ENCODE data around the gene CCDC142. TPM values are rescaled to one million over a fixed set of nuclear protein-coding genes. Genes with fewer than 3 reads are reported as not detected.

CCDC142 gene
- total and polyA plus RNA-seq, 2 of the 8 experiments (the other 6 are each of a cell fraction or from before 2014, with no cell fraction given), result 6.0 to 10.7 TPM

DNA sequence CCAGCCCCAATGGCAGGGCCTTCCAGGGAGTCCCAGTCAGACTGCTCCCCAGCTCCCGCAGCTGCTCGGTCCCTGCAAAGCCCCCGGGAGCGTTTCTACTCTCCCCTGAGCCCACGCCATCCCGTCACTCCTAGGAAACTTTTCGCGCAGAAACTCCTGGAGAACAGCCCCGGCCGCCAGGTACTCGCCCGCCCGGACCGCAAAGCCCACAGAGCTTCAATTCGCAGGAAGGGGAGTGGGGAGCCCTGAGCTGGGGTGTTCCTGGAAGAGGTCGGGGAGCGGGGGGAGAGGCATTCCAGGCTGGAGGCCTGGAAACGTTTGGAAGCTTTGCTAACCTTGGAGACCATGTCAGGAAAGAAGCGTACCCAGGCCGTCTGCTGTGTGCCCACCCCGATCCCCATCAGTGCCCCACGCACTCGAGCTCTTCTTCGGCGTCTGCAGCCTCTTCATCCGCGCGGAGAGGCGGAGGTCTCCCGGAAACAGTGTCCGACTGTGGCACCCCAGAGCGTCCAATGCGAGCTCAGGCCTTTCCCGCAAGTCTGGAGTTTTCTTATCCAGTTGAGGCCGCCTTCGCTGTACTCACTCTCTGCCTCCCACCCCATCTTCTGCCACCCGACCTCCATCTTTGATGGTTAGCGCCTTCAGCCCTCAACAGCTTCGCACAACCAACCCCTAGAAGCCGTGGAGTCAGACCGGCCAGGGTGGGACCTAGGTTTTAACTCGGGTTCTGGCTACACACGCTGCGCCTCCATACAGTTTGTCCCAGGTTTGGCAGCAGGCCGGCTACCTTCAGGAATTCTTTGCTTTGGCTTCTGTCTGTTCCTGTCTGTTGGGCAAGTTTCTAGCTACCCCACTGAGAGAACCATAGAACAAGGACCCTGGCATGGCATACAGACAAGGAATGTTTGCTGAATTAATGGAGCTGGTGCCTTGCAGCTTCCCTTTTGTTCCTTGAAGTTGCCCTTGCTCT is 21.0 kb upstream of the CCDC142 start:
- no peak overlapping the region for H2BK5ac ChIP-seq (ENCODE audit: low read depth, low read length)
- peak overlapping the region; percentile 78 to 88 for H3K4me2 ChIP-seq (ENCODE audit: insufficient read depth in 1 of 2, low read depth in 2 of 2, low read length in 2 of 2)
- peaks cover 0 to 3% of the 10 kb centered on the region in 2 experiments; a peak in 1 of 4 replicates for H3K79me2 ChIP-seq (ENCODE audit: control insufficient read depth in 1 of 2, insufficient read depth in 2 of 2, low read length in 2 of 2)
- 9% methylated on average over 45 of the region's 45 CpGs; no CpG with 5 or more reads in 1 of the 2 experiments for WGBS, 2 experiments (ENCODE audit: extremely low coverage in 1 of 2, insufficient coverage in 1 of 2, insufficient read length in 1 of 2, insufficient replicate concordance in 2 of 2, low coverage in 1 of 2, low lambda C conversion rate in 2 of 2, missing lambda C conversion rate in 1 of 2)
- no peak overlapping the region for H2BK120ac ChIP-seq (replicated peaks; ENCODE audit: low read depth, low read length)
- H2AK5ac ChIP-seq (ENCODE audit: low read depth, low read length), result no peak overlapping the region; the same call in 1 of the 2 replicates
- no peak overlapping the region for H3K14ac ChIP-seq (ENCODE audit: insufficient read length)
- no peak overlapping the region for H4K5ac ChIP-seq (ENCODE audit: insufficient read length, low read depth, low read length)
- DNase-seq (ENCODE audit: low read depth in 1 of 2, low spot score in 2 of 2) (peak in 1 of 2 experiments; percentile 67), FAIRE-seq (no peak)
- no peak overlapping the region for H3K23ac ChIP-seq (ENCODE audit: insufficient read length)
- peaks cover 34% of the 10 kb centered on the region for H3K23me2 ChIP-seq (ENCODE audit: low read depth, low read length)
- no peak overlapping the region for H3K56ac ChIP-seq (replicated peaks; ENCODE audit: insufficient read length, low read depth, low read length)
- no peak overlapping the region; the same call in 1 of the 2 replicates for H2BK15ac ChIP-seq (ENCODE audit: low read length)
- H3K4me3 ChIP-seq (ENCODE audit: extremely low read depth in 1 of 4, insufficient read depth in 2 of 4, low read depth in 3 of 4, low read length in 4 of 4), result peak overlapping the region; percentile 36 to 65 (median 54)
- H4K8ac ChIP-seq (ENCODE audit: extremely low read depth, insufficient read depth, low read length), result no peak overlapping the region; the same call in none of the 2 replicates
- H3K27me3 ChIP-seq (replicated peaks in 1 of 4; ENCODE audit: control insufficient read depth in 3 of 4, extremely low read depth in 1 of 4, insufficient read depth in 3 of 4, low read length in 3 of 4), result peaks cover 58 to 81% (median 79%) of the 10 kb centered on the region in 4 experiments
- peaks cover 0 to 12% of the 10 kb centered on the region in 2 experiments for H4K20me1 ChIP-seq (replicated peaks in 1 of 2; ENCODE audit: control insufficient read depth in 1 of 2, insufficient read depth in 2 of 2, low read length in 2 of 2)
- no peak overlapping the region for H2BK20ac ChIP-seq (ENCODE audit: low read length)
- H3K27ac ChIP-seq (ENCODE audit: low read depth, low read length), result no peak overlapping the region
- H3K9ac ChIP-seq (replicated peaks in 1 of 4; ENCODE audit: extremely low read depth in 1 of 4, low read depth in 3 of 4, low read length in 3 of 4), result no peak overlapping the region; a peak in 2 of 7 replicates
- H2AFZ ChIP-seq (ENCODE audit: low read length), result no peak overlapping the region
- no peaks in the 10 kb centered on the region for H3K79me1 ChIP-seq (ENCODE audit: low read depth, low read length)
- ChIA-PET CTCF (ENCODE audit: partially characterized antibody) (interaction anchor here (0.8 to 3.5 kb wide), 20 partner anchors 10 to 112 kb away, joined by 3 to 20 read pairs (median 3); partner anchors contain the start of genes CCDC142, DQX1, INO80B and TLX2), POLR2A (ENCODE audit: partially characterized antibody) (interaction anchor here (0.6 to 9.4 kb wide), 18 partner anchors 8 to 84 kb away, joined by 3 to 73 read pairs (median 6); partner anchors contain the start of genes AUP1, CCDC142, DQX1 and HTRA2)
- H4K91ac ChIP-seq (replicated peaks; ENCODE audit: insufficient read length, low read length), result peak overlapping the region; percentile 12
- no peaks in the 10 kb centered on the region for H3K9me3 ChIP-seq (ENCODE audit: insufficient read depth in 2 of 2, low read depth in 1 of 2, low read length in 1 of 2)
- H2BK12ac ChIP-seq (ENCODE audit: low read depth, low read length), result no peak overlapping the region
- peaks cover 10 to 53% (median 36%) of the 10 kb centered on the region in 4 experiments for H3K4me1 ChIP-seq (replicated peaks in 1 of 4; ENCODE audit: control insufficient read depth in 3 of 4, insufficient read depth in 4 of 4, low read length in 3 of 4)
- H3K18ac ChIP-seq (ENCODE audit: extremely low read depth, low read length), result peak overlapping the region; percentile 32
- H3K36me3 ChIP-seq (ENCODE audit: control insufficient read depth in 2 of 4, insufficient read depth in 4 of 4, low read length in 3 of 4), result peaks cover 0 to 9% (median 4%) of the 10 kb centered on the region in 4 experiments; a peak in 6 of 8 replicates
- no peak overlapping the region for H3K4ac ChIP-seq (replicated peaks; ENCODE audit: insufficient read length, low read depth, low read length)
- TF ChIP-seq EZH2 (IDR thresholded peaks at IDR 0.05; ENCODE audit: low read depth, low read length, severe bottlenecking) (peak; percentile 68), SRF (IDR thresholded peaks at IDR 0.05; ENCODE audit: low read depth, low read length) (no peak), HDAC6 (IDR thresholded peaks at IDR 0.05; ENCODE audit: low read depth, low read length) (no peak), BACH1 (IDR thresholded peaks at IDR 0.05; ENCODE audit: low read length) (no peak), CREB1 (IDR thresholded peaks at IDR 0.05) (no peak), POU5F1 (IDR thresholded peaks at IDR 0.05; ENCODE audit: low read depth, low read length) (no peak), PHF8 (conservative IDR thresholded peaks at IDR 0.05; ENCODE audit: low read depth, low read length) (no peak), YY1 (IDR thresholded peaks at IDR 0.05; ENCODE audit: low read depth, low read length) (peak; percentile 30; the same call in 1 of the 2 replicates), CTBP2 (IDR thresholded peaks at IDR 0.05; ENCODE audit: borderline replicate concordance, insufficient read depth, insufficient read length, low read length) (no peak), GABPA (IDR thresholded peaks at IDR 0.05; ENCODE audit: borderline replicate concordance, insufficient read depth, low read length) (peak; percentile 26; the same call in 1 of the 2 replicates), SP4 (IDR thresholded peaks at IDR 0.05; ENCODE audit: low read length) (no peak)

Measured in H1 (cell line).